ENCODE measurements around the gene CREB5.

The CREB5 gene

DNA sequence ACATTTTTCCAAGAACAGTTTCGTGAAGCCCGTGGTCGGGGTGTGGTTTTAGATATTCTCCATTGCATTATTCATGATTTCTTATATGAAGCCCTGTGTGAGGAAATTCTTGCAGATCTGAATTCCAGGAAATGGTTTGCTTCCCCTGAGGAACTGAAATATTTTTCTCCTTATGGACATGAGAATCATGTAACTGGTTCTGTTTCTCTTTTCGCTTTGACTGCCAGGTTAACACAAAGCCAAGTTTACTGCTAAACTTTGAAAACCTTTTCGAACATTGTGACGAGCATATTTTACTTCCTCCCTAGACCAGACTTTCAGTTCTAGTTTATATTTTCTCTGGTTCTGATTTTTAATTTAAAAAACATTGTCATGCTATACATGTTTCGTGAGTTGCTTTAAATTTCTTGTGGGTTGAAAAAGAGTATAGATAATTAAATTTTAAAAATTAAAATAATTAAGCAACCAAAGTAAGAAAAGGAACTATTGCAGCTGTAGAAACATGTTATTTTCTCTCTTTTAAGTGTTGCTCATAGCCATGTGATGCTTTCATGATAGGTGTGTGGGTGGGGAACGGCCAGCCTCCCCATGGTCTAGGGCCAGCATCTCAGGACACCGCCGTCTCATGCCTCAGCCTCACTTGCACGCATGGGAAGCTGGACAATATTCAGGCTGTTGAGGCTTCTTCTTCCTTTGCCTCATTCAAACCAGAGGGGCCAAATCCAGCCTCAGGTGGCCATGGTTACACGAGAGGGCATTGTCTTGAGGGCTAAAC lies 97.1 kb downstream of the CREB5 start:
- Histone ChIP-seq H3K9ac (ENCODE audit: low read depth, low read length, poor library complexity, severe bottlenecking) (no peak overlapping the region), H3K4me1 (ENCODE audit: insufficient read depth, low read length, poor library complexity, severe bottlenecking) (peaks cover 8% of the 10 kb centered on the region), H3K4me2 (ENCODE audit: low read depth, low read length, poor library complexity, severe bottlenecking) (peak overlapping the region; percentile 3)

DNA sequence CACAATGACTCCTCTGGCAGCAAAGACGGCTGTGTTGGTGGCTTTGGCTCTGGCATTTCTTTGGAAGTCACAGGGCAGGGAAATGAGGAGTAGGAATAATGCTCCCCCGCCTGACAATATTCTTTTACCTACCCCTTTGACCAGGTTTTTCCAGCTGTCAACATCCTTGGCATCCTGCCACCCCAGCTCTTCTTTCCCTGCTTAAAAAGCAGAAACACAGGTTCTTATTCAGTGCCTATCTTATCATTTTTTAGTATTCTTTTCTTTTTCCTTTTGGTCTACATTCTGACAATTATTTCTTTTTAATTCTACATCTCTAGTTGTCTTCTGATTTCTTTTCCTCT lies 97.7 kb downstream of the CREB5 start:
- H3K9ac ChIP-seq (ENCODE audit: low read depth, low read length, poor library complexity, severe bottlenecking), result no peak overlapping the region
- no peaks in the 10 kb centered on the region for H3K36me3 ChIP-seq (ENCODE audit: insufficient read depth, low read length)
- H3K79me2 ChIP-seq (ENCODE audit: insufficient read depth, low read length), result no peaks in the 10 kb centered on the region
- no peaks in the 10 kb centered on the region for H4K20me1 ChIP-seq (ENCODE audit: insufficient read depth, low read length, poor library complexity, severe bottlenecking)
- H3K9me3 ChIP-seq (ENCODE audit: insufficient read depth, low read depth, low read length), result no peaks in the 10 kb centered on the region
- peaks cover 8% of the 10 kb centered on the region for H3K4me1 ChIP-seq (ENCODE audit: insufficient read depth, low read length, poor library complexity, severe bottlenecking)
- no peaks in the 10 kb centered on the region for H3K27me3 ChIP-seq (ENCODE audit: insufficient read depth, low read length, poor library complexity, severe bottlenecking)
- H3K4me2 ChIP-seq (ENCODE audit: low read depth, low read length, poor library complexity, severe bottlenecking), result no peak overlapping the region
- H3K4me3 ChIP-seq (ENCODE audit: low read length, poor library complexity, severe bottlenecking), result no peak overlapping the region
- H2AFZ ChIP-seq (ENCODE audit: low read length), result no peak overlapping the region
- no peak for TF ChIP-seq EZH2phosphoT487 (IDR thresholded peaks at IDR 0.05; ENCODE audit: borderline replicate concordance)
- H3K9me2 ChIP-seq (replicated peaks; ENCODE audit: low read depth, low read length), result no peaks in the 10 kb centered on the region
- no peaks in the 10 kb centered on the region for H3F3A ChIP-seq (ENCODE audit: low read depth)

More for the DNA sequence above, 97.1 kb downstream of the CREB5 start:
- Histone ChIP-seq H2AFZ (ENCODE audit: low read length) (no peak overlapping the region), H3K9me2 (replicated peaks; ENCODE audit: low read depth, low read length) (no peaks in the 10 kb centered on the region), H4K20me1 (ENCODE audit: insufficient read depth, low read length, poor library complexity, severe bottlenecking) (no peaks in the 10 kb centered on the region), H3K36me3 (ENCODE audit: insufficient read depth, low read length) (no peaks in the 10 kb centered on the region), H3F3A (ENCODE audit: low read depth) (no peaks in the 10 kb centered on the region), H3K4me3 (ENCODE audit: low read length, poor library complexity, severe bottlenecking) (no peak overlapping the region), H3K27me3 (ENCODE audit: insufficient read depth, low read length, poor library complexity, severe bottlenecking) (no peaks in the 10 kb centered on the region), H3K79me2 (ENCODE audit: insufficient read depth, low read length) (no peaks in the 10 kb centered on the region), H3K9me3 (ENCODE audit: insufficient read depth, low read depth, low read length) (no peaks in the 10 kb centered on the region)
- TF ChIP-seq, protein P1, sequence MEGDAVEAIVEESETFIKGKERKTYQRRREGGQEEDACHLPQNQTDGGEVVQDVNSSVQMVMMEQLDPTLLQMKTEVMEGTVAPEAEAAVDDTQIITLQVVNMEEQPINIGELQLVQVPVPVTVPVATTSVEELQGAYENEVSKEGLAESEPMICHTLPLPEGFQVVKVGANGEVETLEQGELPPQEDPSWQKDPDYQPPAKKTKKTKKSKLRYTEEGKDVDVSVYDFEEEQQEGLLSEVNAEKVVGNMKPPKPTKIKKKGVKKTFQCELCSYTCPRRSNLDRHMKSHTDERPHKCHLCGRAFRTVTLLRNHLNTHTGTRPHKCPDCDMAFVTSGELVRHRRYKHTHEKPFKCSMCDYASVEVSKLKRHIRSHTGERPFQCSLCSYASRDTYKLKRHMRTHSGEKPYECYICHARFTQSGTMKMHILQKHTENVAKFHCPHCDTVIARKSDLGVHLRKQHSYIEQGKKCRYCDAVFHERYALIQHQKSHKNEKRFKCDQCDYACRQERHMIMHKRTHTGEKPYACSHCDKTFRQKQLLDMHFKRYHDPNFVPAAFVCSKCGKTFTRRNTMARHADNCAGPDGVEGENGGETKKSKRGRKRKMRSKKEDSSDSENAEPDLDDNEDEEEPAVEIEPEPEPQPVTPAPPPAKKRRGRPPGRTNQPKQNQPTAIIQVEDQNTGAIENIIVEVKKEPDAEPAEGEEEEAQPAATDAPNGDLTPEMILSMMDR (conservative IDR thresholded peaks at IDR 0.05; ENCODE audit: low read length), result no peak
- TF ChIP-seq EZH2phosphoT487 (IDR thresholded peaks at IDR 0.05; ENCODE audit: borderline replicate concordance), result no peak

DNA sequence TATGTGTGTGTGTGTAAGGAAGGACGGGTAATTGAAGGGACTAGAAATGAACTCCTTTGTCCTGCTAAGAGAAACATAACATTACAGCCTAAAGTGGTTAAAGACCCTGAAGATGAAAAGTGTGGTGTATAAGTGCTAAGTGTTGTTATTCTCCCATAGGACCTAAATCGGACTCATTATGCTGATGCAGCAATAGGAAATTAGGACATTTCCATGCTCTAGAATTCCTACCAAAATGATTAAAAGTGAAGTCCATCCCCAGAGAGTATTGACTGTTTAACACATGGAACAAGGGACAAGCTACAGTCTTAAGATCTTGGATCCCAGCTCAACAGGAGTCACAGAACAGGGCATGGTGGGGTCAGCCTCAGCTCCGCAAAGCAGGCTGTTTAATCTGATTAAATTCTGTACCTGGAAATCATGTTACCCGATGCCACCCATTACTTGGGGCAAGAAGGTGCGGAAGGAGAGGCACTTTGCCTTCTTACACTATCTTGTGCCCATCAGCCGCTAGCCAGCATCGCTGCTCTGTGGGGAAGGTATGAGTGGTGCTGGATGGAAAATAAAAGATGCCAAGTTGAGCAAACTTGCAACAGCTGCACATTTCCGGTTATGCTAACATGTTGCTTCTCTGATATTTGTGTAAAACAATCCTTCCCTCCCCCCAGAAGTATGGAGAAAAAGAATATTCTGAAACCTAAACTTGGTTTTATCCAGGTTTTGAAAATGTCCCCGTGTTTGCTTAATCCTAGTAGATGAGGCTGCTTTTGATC lies 100.5 kb downstream of the CREB5 start:
- no peaks in the 10 kb centered on the region for H3K9me2 ChIP-seq (replicated peaks; ENCODE audit: low read depth, low read length)
- H3K4me2 ChIP-seq (ENCODE audit: low read depth, low read length, poor library complexity, severe bottlenecking), result no peak overlapping the region
- H3K27me3 ChIP-seq (ENCODE audit: insufficient read depth, low read length, poor library complexity, severe bottlenecking), result no peaks in the 10 kb centered on the region
- H4K20me1 ChIP-seq (ENCODE audit: insufficient read depth, low read length, poor library complexity, severe bottlenecking), result no peaks in the 10 kb centered on the region
- peaks cover 17% of the 10 kb centered on the region for H3K4me1 ChIP-seq (ENCODE audit: insufficient read depth, low read length, poor library complexity, severe bottlenecking)
- H3F3A ChIP-seq (ENCODE audit: low read depth), result no peaks in the 10 kb centered on the region
- H3K36me3 ChIP-seq (ENCODE audit: insufficient read depth, low read length), result no peaks in the 10 kb centered on the region
- no peak overlapping the region for H3K4me3 ChIP-seq (ENCODE audit: low read length, poor library complexity, severe bottlenecking)
- H3K9me3 ChIP-seq (ENCODE audit: insufficient read depth, low read depth, low read length), result no peaks in the 10 kb centered on the region
- H2AFZ ChIP-seq (ENCODE audit: low read length), result no peak overlapping the region
- TF ChIP-seq EZH2phosphoT487 (IDR thresholded peaks at IDR 0.05; ENCODE audit: borderline replicate concordance), result no peak
- TF ChIP-seq, protein P1 (conservative IDR thresholded peaks at IDR 0.05; ENCODE audit: low read length), result no peak
- H3K9ac ChIP-seq (ENCODE audit: low read depth, low read length, poor library complexity, severe bottlenecking), result no peak overlapping the region
- H3K79me2 ChIP-seq (ENCODE audit: insufficient read depth, low read length), result no peaks in the 10 kb centered on the region

Data from Loucy (cell line).